Measurements from ENCODE around the gene NCKAP5.

NCKAP5 gene

GRCh38 chr2:132886574-132886973 is 681.7 kb downstream of the NCKAP5 start:
- H3K27ac ChIP-seq (ENCODE audit: low read length), result no peak overlapping the region
- no peak for DNase-seq
- H4K20me1 ChIP-seq (ENCODE audit: insufficient read depth, low read length), result no peaks in the 10 kb centered on the region
- no peak overlapping the region for H3K4me2 ChIP-seq (ENCODE audit: insufficient read depth, low read length)
- H2AFZ ChIP-seq (ENCODE audit: low read depth, low read length), result no peak overlapping the region
- no peaks in the 10 kb centered on the region for H3K27me3 ChIP-seq (ENCODE audit: insufficient read depth, low read length, poor library complexity)
- no peaks in the 10 kb centered on the region for H3K79me2 ChIP-seq (ENCODE audit: insufficient read depth, low read length)
- ATAC-seq (ENCODE audit: insufficient read depth, low read depth), result no peak
- H3K4me1 ChIP-seq (ENCODE audit: insufficient read depth, low read length), result no peaks in the 10 kb centered on the region
- H3K4me3 ChIP-seq (ENCODE audit: low read depth in 1 of 2, low read length in 2 of 2), result no peak overlapping the region
- H3K9ac ChIP-seq (ENCODE audit: low read depth, low read length), result no peak overlapping the region
- H3K36me3 ChIP-seq (ENCODE audit: insufficient read depth, low read length), result no peaks in the 10 kb centered on the region
- no peaks in the 10 kb centered on the region for H3K9me3 ChIP-seq (ENCODE audit: insufficient read depth, low read length, severe bottlenecking)
- TF ChIP-seq, protein P1, sequence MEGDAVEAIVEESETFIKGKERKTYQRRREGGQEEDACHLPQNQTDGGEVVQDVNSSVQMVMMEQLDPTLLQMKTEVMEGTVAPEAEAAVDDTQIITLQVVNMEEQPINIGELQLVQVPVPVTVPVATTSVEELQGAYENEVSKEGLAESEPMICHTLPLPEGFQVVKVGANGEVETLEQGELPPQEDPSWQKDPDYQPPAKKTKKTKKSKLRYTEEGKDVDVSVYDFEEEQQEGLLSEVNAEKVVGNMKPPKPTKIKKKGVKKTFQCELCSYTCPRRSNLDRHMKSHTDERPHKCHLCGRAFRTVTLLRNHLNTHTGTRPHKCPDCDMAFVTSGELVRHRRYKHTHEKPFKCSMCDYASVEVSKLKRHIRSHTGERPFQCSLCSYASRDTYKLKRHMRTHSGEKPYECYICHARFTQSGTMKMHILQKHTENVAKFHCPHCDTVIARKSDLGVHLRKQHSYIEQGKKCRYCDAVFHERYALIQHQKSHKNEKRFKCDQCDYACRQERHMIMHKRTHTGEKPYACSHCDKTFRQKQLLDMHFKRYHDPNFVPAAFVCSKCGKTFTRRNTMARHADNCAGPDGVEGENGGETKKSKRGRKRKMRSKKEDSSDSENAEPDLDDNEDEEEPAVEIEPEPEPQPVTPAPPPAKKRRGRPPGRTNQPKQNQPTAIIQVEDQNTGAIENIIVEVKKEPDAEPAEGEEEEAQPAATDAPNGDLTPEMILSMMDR (IDR thresholded peaks at IDR 0.05; ENCODE audit: borderline replicate concordance, extremely low read depth, low read length, poor library complexity, severe bottlenecking), result no peak
- TF ChIP-seq EZH2 (IDR thresholded peaks at IDR 0.05; ENCODE audit: borderline replicate concordance, low read depth, low read length, severe bottlenecking), result no peak

DNA sequence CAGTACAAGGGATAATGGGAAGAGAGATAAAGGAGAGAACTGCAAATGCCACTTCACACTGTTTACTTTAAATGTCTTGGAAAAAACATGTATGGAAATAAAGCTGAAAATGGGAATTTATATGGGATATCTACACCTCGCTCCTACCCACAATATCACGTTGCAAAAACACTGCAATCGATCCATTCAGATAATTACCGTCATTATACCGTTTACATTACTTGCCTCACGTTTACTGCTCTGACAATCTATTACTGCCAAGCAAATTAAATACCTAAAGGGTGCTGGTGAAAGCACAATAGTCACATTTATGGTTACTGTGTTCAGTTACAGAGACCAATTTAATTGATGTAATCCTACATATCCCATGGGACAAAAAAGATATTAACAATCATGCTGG is 683.6 kb downstream of the NCKAP5 start:
- H3K4me1 ChIP-seq (ENCODE audit: insufficient read depth, low read length), result no peaks in the 10 kb centered on the region
- no peaks in the 10 kb centered on the region for H4K20me1 ChIP-seq (ENCODE audit: insufficient read depth, low read length)
- H3K9ac ChIP-seq (ENCODE audit: low read depth, low read length), result no peak overlapping the region
- no peak for DNase-seq
- ATAC-seq (ENCODE audit: insufficient read depth, low read depth), result no peak
- no peak for TF ChIP-seq EZH2 (IDR thresholded peaks at IDR 0.05; ENCODE audit: borderline replicate concordance, low read depth, low read length, severe bottlenecking)
- TF ChIP-seq, protein P1 (IDR thresholded peaks at IDR 0.05; ENCODE audit: borderline replicate concordance, extremely low read depth, low read length, poor library complexity, severe bottlenecking), result no peak
- H3K4me3 ChIP-seq (ENCODE audit: low read depth in 1 of 2, low read length in 2 of 2), result no peak overlapping the region
- no peak overlapping the region for H3K27ac ChIP-seq (ENCODE audit: low read length)
- H3K9me3 ChIP-seq (ENCODE audit: insufficient read depth, low read length, severe bottlenecking), result no peaks in the 10 kb centered on the region
- no peak overlapping the region for H3K4me2 ChIP-seq (ENCODE audit: insufficient read depth, low read length)
- no peaks in the 10 kb centered on the region for H3K36me3 ChIP-seq (ENCODE audit: insufficient read depth, low read length)
- no peak overlapping the region for H2AFZ ChIP-seq (ENCODE audit: low read depth, low read length)
- H3K27me3 ChIP-seq (ENCODE audit: insufficient read depth, low read length, poor library complexity), result no peaks in the 10 kb centered on the region
- H3K79me2 ChIP-seq (ENCODE audit: insufficient read depth, low read length), result no peaks in the 10 kb centered on the region

- H3K27me3 ChIP-seq (ENCODE audit: insufficient read depth, low read length, poor library complexity), result no peaks in the 10 kb centered on the region
- TF ChIP-seq, protein P1 (IDR thresholded peaks at IDR 0.05; ENCODE audit: borderline replicate concordance, extremely low read depth, low read length, poor library complexity, severe bottlenecking), result no peak
- TF ChIP-seq EZH2 (IDR thresholded peaks at IDR 0.05; ENCODE audit: borderline replicate concordance, low read depth, low read length, severe bottlenecking), result no peak
- DNase-seq, result no peak
These were observed 684.0 kb downstream of the NCKAP5 start for GRCh38 chr2:132884292-132884691.

DNA sequence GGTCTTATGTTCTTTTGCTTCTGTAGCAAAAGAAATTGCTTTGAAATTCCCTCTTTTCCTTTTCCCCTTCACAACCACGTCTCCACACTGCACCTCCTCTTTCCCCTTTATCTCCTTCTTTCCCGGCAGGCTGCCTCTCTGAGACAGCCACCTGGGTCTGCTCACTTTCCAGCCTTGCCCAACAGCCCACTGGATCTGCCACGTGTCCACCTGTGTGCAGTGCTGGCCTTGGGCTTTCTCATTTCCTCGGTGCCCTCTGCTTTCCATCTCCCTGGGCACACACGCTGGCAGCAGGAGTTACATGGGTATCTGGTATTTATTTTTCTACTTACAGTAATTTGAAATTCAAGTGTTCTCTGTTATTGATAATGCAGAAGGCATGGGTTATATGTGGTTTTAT is 684.8 kb downstream of the NCKAP5 start:
- H3K4me3 ChIP-seq (ENCODE audit: low read depth in 1 of 2, low read length in 2 of 2), result no peak overlapping the region
- no peaks in the 10 kb centered on the region for H3K36me3 ChIP-seq (ENCODE audit: insufficient read depth, low read length)
- H2AFZ ChIP-seq (ENCODE audit: low read depth, low read length), result no peak overlapping the region
- no peaks in the 10 kb centered on the region for H3K79me2 ChIP-seq (ENCODE audit: insufficient read depth, low read length)
- ATAC-seq (ENCODE audit: insufficient read depth, low read depth), result no peak
- H3K27ac ChIP-seq (ENCODE audit: low read length), result no peak overlapping the region
- H4K20me1 ChIP-seq (ENCODE audit: insufficient read depth, low read length), result no peaks in the 10 kb centered on the region
- no peak for DNase-seq
- no peak overlapping the region for H3K9ac ChIP-seq (ENCODE audit: low read depth, low read length)
- no peaks in the 10 kb centered on the region for H3K27me3 ChIP-seq (ENCODE audit: insufficient read depth, low read length, poor library complexity)
- no peaks in the 10 kb centered on the region for H3K4me1 ChIP-seq (ENCODE audit: insufficient read depth, low read length)
- H3K4me2 ChIP-seq (ENCODE audit: insufficient read depth, low read length), result no peak overlapping the region
- no peaks in the 10 kb centered on the region for H3K9me3 ChIP-seq (ENCODE audit: insufficient read depth, low read length, severe bottlenecking)
- TF ChIP-seq, protein P1 (IDR thresholded peaks at IDR 0.05; ENCODE audit: borderline replicate concordance, extremely low read depth, low read length, poor library complexity, severe bottlenecking), result no peak
- no peak for TF ChIP-seq EZH2 (IDR thresholded peaks at IDR 0.05; ENCODE audit: borderline replicate concordance, low read depth, low read length, severe bottlenecking)

More at GRCh38 chr2:132884292-132884691, 684.0 kb downstream of the NCKAP5 start:
- no peak for ATAC-seq (ENCODE audit: insufficient read depth, low read depth)
- Histone ChIP-seq H3K9me3 (ENCODE audit: insufficient read depth, low read length, severe bottlenecking) (no peaks in the 10 kb centered on the region), H3K36me3 (ENCODE audit: insufficient read depth, low read length) (no peaks in the 10 kb centered on the region), H3K4me2 (ENCODE audit: insufficient read depth, low read length) (no peak overlapping the region), H3K79me2 (ENCODE audit: insufficient read depth, low read length) (no peaks in the 10 kb centered on the region), H3K27ac (ENCODE audit: low read length) (no peak overlapping the region), H3K9ac (ENCODE audit: low read depth, low read length) (no peak overlapping the region), H3K4me3 (ENCODE audit: low read depth in 1 of 2, low read length in 2 of 2) (no peak overlapping the region), H2AFZ (ENCODE audit: low read depth, low read length) (no peak overlapping the region), H4K20me1 (ENCODE audit: insufficient read depth, low read length) (no peaks in the 10 kb centered on the region), H3K4me1 (ENCODE audit: insufficient read depth, low read length) (no peaks in the 10 kb centered on the region)

All from DND-41 (cell line).